HG02623 (cell line): ENCODE results near the gene PSMD5.
"Not testable (repeated sequence)": the region's sequence is repeated elsewhere in the genome, so short reads cannot be mapped to it uniquely, and the experiment has no call there.

Experiments
- ATAC-seq: cut with Tn5 transposase; IDR thresholded peaks from one replicate; pipeline ENCODE4 v1.9.1; 2021; ENCODE audit warnings: moderate library complexity; ENCODE audit not compliant: unreplicated experiment

PSMD5 gene

DNA sequence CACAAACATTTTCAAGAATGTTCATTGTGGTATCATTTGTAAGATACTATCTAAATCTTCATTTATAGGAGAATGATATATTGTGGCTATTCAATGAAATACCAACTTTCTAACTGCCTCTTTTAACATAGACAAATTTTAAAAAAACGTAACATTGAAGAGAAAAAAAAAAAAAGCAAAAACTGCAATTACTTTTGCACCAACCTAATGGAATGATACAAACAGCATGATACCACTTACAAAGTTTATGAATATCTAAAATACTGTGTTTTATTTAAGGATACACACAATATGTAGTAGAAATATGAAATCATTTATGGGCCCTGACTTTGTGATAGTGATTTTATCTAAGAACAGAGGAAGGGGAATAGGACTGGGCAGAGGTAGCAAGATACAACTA lies 24.1 kb downstream of the PSMD5 start:
- no peak for ATAC-seq

DNA sequence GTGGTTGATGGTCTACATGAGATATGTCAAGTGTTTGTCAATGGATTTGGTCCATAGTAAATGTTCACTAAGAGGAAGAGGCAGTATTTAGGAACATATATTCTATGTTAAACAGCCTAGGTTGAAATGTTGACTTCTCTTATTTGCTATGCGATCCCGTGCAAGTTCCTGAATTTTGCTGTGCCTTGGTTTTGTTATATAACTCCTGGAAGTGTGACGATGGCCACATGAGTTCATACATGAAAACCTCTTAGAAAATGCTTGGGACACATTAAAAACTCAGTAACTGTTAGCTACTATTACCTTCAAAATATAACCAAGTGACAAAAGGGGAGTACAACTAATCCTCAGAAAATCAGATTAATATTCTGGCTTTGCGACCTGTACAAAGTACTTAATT lies 27.6 kb downstream of the PSMD5 start:
- no peak for ATAC-seq

DNA sequence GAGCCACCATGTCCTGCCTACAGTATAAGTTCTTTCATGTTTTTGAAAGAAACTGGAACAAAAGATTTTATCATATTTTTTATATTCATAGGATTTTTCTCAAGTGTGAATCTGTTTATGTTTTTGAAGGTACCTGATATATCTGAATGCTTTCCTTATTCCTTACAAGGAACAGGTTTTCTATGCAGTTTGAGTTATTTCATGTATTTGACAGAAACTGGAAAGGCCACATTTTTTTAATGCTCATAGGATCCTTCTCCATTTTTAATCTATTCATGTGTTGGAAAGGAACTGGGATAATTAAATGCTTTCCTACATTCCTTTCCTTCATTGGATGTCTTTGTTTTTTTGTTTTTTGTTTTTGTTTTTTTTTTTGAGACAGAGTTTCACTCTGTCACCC lies 33.8 kb downstream of the PSMD5 start:
- ATAC-seq: no peak

- ATAC-seq: no peak
These were observed 34.9 kb downstream of the PSMD5 start for GRCh38 chr9:120807607-120808379.

GRCh38 chr9:120804784-120805363 lies 37.8 kb downstream of the PSMD5 start:
- not testable (repeated sequence) for ATAC-seq

DNA sequence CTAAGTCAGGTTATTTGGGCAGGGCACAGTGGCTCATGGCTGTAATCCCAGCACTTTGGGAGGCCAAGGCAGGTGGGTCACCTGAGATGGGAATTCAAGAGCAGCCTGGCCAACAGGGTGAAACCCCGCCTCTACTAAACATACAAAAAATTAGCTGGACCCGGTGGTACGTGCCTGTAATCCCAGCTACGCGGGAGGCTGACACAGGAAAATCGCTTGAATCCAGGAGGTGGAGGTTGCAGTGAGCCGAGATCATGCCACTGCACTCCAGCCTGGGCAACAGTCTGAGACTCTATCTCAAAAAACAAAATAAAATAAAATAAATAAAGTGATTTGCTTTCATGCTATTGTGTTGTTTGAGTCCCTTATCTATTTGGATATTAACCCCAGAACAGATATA lies 41.3 kb downstream of the PSMD5 start:
- no peak for ATAC-seq

GRCh38 chr9:120792898-120793765 lies 49.6 kb downstream of the PSMD5 start, which contains the start of gene FBXW2:
Gene FBXW2 (minus strand): TSS chr9:120793416. CDS start chr9:120788258, 5,158 bp downstream.
- ATAC-seq: peak; percentile 90

- no peak for ATAC-seq
These were observed 51.6 kb downstream of the PSMD5 start for GRCh38 chr9:120791161-120791560.

- ATAC-seq: no peak
These were observed 54.8 kb downstream of the PSMD5 start for GRCh38 chr9:120787933-120788332.

DNA sequence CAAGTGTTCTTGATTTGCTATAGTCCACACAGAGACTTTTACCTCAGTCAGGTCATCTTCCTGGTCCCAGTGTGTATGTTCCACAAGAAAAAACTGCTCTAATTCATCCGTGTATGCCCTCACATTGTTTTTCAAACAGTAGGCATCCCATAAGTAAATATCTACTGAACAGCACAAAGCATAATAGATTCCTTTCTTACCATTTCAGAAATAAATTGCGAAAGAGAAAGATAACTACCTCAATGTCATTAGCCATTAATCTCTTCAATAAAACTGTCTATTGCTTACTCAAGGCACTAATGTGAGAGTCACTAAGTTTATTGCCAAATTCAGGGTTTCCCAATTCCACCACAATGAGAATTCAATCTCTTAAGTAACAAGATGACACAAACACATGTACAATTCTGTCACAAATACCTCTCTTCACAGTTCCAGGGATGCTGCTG lies 59.1 kb downstream of the PSMD5 start:
- ATAC-seq: no peak

- ATAC-seq: no peak
These were observed 61.5 kb downstream of the PSMD5 start for GRCh38 chr9:120781236-120781635.

GRCh38 chr9:120780367-120780766 lies 62.4 kb downstream of the PSMD5 start:
- ATAC-seq: no peak

DNA sequence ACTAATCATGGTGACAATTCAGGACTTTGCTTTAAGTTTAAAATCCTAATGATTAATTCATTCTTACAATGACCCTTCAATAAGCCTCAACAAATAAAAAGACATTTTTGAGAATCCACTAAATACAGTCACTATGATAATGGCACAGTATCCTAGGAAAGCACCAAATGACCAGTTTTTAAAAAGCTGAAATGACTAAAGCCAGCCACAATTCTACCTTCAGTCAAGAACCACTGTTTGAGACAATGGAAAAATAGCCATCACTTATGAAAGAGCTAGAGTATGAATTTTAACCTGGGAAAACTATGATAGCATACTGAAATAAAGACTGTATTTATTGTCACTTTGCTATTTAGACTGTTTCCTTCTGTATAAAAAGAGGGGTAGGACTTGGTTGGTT lies 63.5 kb downstream of the PSMD5 start:
- no peak for ATAC-seq

DNA sequence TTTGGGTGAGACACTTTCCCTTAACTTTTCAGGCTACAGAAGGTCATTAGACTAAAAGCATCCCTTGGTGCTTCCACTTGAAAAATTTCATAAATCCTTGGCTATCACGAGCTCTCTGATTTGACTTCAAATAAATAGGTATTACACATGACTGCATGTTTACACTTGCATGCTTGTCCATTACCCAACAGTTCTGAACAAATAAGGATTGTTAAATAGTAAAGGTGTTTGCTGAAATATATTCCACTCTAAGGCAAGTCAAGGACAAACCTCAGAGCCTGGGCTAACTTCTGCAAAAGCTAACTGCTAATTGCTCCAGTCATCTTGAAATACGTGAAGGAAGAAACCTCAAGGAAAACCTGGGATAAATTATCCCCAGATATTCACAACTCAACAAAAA lies 64.0 kb downstream of the PSMD5 start:
- ATAC-seq: no peak

- no peak for ATAC-seq
These were observed 65.5 kb downstream of the PSMD5 start for GRCh38 chr9:120777229-120777628.

- ATAC-seq: no peak
These were observed 65.9 kb downstream of the PSMD5 start for GRCh38 chr9:120776788-120777187.

DNA sequence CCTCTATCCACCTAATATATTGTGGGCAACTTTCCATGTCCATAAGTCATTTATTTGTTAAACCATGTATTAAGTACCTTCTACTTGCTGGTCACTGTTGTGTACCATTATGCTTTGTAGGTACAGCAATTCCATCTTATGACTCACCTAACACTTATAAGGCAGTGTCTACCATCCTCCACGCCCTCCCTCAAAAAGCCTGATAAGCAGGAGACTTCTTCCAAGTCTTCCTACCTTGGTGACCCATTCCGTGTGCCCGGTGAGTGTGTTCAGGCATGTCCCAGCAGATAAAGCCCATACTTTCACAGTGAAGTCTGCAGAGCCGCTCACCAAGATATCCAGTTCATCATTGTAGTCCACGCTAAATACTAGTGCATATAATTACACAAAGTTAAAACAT lies 66.9 kb downstream of the PSMD5 start:
- ATAC-seq: no peak

DNA sequence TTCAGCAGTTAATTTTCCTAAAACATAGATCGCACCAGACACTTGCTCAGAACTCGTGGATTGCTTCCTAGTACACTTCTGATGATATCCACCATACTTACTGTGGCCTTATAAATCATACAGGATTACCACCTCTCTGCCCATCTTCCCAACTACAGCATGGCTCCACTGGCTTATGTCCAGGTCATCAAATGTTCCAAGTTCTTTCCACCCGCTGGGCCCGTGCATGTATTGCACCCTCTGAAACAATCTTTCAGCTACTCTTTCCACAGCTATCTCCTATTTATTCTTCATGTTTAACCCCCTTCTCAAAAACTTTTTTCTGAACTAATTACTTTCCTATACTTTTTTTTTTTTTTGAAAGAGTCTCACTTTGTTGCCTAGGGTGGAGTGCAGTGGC lies 68.0 kb downstream of the PSMD5 start:
- ATAC-seq: no peak

DNA sequence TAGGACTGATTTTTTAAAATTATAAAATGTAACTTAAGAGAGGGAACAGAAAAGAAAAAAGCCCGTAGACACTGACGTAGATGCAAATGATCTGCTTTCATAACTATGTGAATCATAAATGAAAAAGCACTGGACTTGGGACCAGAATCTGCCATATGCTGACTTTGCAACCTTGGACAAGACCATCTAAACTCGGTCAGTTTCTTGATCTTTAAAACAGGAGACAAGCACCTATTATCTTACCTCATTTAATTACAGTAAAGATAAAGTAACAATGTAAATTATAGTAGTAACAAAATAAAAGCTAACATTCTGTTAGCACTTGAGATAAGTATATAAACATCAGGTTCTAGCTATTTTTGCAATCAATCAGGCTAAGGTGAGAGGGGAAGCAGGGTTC lies 69.5 kb downstream of the PSMD5 start:
- ATAC-seq: no peak

DNA sequence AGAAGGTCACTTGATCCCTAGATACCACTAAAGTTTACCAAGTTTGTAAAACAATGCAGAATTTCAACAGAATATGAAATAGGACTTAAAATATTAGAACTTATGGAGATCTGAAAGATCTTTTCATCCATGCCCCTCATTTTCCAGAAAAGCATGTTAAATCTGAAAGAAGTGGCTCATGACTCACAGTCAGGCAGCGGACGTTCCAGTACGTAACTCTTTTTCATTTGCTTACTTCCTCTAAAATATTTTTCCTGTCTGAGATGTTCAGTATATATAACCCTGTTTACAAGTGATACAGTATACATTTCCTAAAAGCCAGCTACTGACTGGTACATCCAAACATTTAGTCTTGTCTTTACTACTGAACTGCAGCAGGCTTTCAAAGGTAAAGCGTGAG lies 71.8 kb downstream of the PSMD5 start:
- ATAC-seq: no peak

DNA sequence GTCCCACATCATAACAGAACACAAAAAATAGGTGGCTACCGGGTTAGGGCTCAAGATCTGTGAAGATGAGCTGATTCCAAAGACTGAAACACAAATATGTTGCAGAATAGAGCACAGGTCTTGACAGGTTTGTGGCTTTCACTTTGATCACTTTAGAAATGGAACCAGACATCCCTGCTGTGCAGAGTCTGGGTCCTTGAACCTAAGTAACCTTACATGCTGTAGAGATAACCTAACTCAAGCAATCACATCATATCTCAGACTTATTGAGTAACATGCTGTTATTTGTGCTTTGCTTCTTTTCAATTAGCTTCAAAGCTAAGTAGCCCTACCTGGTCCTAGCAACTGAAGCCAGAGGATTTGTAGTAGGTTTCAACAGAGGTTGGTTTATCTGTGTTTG lies 73.8 kb downstream of the PSMD5 start:
- ATAC-seq: no peak

GRCh38 chr9:120768247-120768646 lies 74.5 kb downstream of the PSMD5 start:
- no peak for ATAC-seq
